G401 (cell line): ENCODE measurements around the gene ABHD16A. TPM values are rescaled to one million over a fixed set of nuclear protein-coding genes. Genes with fewer than 3 reads are reported as not detected.

Experiments
- DNase-seq: peaks from one replicate; pipeline ENCODE4 v3.0.0-alpha.2; 2015; ENCODE audit warnings: low spot score
- in situ Hi-C: cut with HindIII; loops from 2 replicates; pipeline ENCODE4 v1.10.0; 2016; ENCODE audit warnings: low sequenced_read_pairs, mixed read lengths
- total RNA-seq: library from RNA; depleted of rRNA; stranded (reverse); fragments of >200 nt; shearing (Covaris generic); gene quantifications from 2 replicates; pipeline ENCODE4 v1.2.3, GENCODE V29; 2014

The ABHD16A gene
- total RNA-seq, 1 experiment from 2014 or later: 43.9 TPM

- in situ Hi-C loops: no loop called here
- no peak for DNase-seq
Measured at GRCh38 chr6:31693535-31693934, 9.6 kb downstream of the ABHD16A start.

- in situ Hi-C loops: no loop called here
- DNase-seq: no peak
Measured at GRCh38 chr6:31692886-31693285, 10.2 kb downstream of the ABHD16A start.

GRCh38 chr6:31692353-31692752 lies 10.8 kb downstream of the ABHD16A start:
- no peak for DNase-seq
- in situ Hi-C loops: no loop called here

- in situ Hi-C loops: no loop called here
- DNase-seq: no peak
Measured at GRCh38 chr6:31691564-31692108, 11.5 kb downstream of the ABHD16A start.

- in situ Hi-C loops: no loop called here
- no peak for DNase-seq
Measured at GRCh38 chr6:31691078-31691463, 12.1 kb downstream of the ABHD16A start.

- DNase-seq: no peak
- in situ Hi-C loops: no loop called here
Measured at GRCh38 chr6:31690231-31691077, 12.7 kb downstream of the ABHD16A start.

GRCh38 chr6:31689249-31690110 lies 13.6 kb downstream of the ABHD16A start:
- in situ Hi-C loops: no loop called here

GRCh38 chr6:31687860-31688693 lies 15.0 kb downstream of the ABHD16A start:
- DNase-seq: no peak
- in situ Hi-C loops: no loop called here

More at GRCh38 chr6:31689249-31690110, 13.6 kb downstream of the ABHD16A start:
- DNase-seq: no peak

GRCh38 chr6:31687321-31687720 lies 15.8 kb downstream of the ABHD16A start:
- in situ Hi-C loops: no loop called here

GRCh38 chr6:31686483-31686882 lies 16.6 kb downstream of the ABHD16A start:
- in situ Hi-C loops: no loop called here
- no peak for DNase-seq

More at GRCh38 chr6:31687321-31687720, 15.8 kb downstream of the ABHD16A start:
- DNase-seq: no peak

- no peak for DNase-seq
- in situ Hi-C loops: no loop called here
Measured at GRCh38 chr6:31683591-31683990, 19.5 kb downstream of the ABHD16A start.

GRCh38 chr6:31681135-31681671 lies 21.9 kb downstream of the ABHD16A start:
- DNase-seq: no peak
- in situ Hi-C loops: no loop called here

- in situ Hi-C loops: no loop called here
- peak; percentile 88 for DNase-seq
Measured at GRCh38 chr6:31680226-31681134, 22.6 kb downstream of the ABHD16A start, which contains the start of gene LY6G5C. Gene LY6G5C (minus strand): TSS chr6:31681067. CDS start chr6:31680373, 694 bp downstream.

- in situ Hi-C loops: no loop called here
- DNase-seq: no peak
Measured at GRCh38 chr6:31677955-31678354, 25.2 kb downstream of the ABHD16A start.

GRCh38 chr6:31676904-31677303 lies 26.2 kb downstream of the ABHD16A start:
- in situ Hi-C loops: no loop called here
- no peak for DNase-seq

GRCh38 chr6:31676322-31676903 lies 26.7 kb downstream of the ABHD16A start:
- in situ Hi-C loops: no loop called here
- DNase-seq: no peak

- in situ Hi-C loops: no loop called here
- no peak for DNase-seq
Measured at GRCh38 chr6:31669676-31670075, 33.4 kb downstream of the ABHD16A start, which contains the start of gene LY6G5B. Gene LY6G5B (plus strand): TSS chr6:31669976. CDS start chr6:31670951, 975 bp downstream.
